HepG2 (cell line): ENCODE data around the gene DAAM2. TPM values are rescaled to one million over a fixed set of nuclear protein-coding genes. Genes with fewer than 3 reads are reported as not detected.

ENCODE experiments used
- ATF7 ChIP-seq, 2 experiments: fragments of 450-650 bp in 1 of 2; sonication (generic) in 1 of 2; formaldehyde crosslinking in 1 of 2; IDR thresholded peaks; 2 replicates each; pipeline versions ENCODE4 v1.4.0 to v1.6.1; 2016 to 2020; ENCODE audit warnings: antibody characterized with exemption in 1 of 2, mild to moderate bottlenecking in 1 of 2, missing genetic modification reagents in 1 of 2
- MEF2D ChIP-seq: sonication (generic); formaldehyde crosslinking; IDR thresholded peaks from 2 replicates; pipeline ENCODE4 v1.5.1; 2020; ENCODE audit warnings: mild to moderate bottlenecking, missing genetic modification reagents
- NR3C1 ChIP-seq: sonication (generic); formaldehyde crosslinking; IDR thresholded peaks from 2 replicates; pipeline ENCODE4 v1.4.0; 2020; ENCODE audit warnings: missing genetic modification reagents
- SSRP1 ChIP-seq: IDR thresholded peaks from 2 replicates; pipeline ENCODE4 v1.6.1; 2016; ENCODE audit warnings: control low read depth
- TIGD3 ChIP-seq: sonication (generic); formaldehyde crosslinking; IDR thresholded peaks from 2 replicates; pipeline ENCODE4 v1.5.1; 2020; ENCODE audit warnings: mild to moderate bottlenecking, missing genetic modification reagents, borderline replicate concordance
- ZBTB25 ChIP-seq: IDR thresholded peaks from 2 replicates; pipeline ENCODE4 v1.6.1; 2018; ENCODE audit warnings: missing genetic modification reagents
- ZFP36L2 ChIP-seq: sonication (generic); formaldehyde crosslinking; IDR thresholded peaks from 2 replicates; pipeline ENCODE4 v1.4.0; 2020; ENCODE audit warnings: missing genetic modification reagents
- ZNF280B ChIP-seq: sonication (generic); formaldehyde crosslinking; IDR thresholded peaks from 2 replicates; pipeline ENCODE4 v1.5.0; 2020; ENCODE audit warnings: missing genetic modification reagents, mild to moderate bottlenecking, borderline replicate concordance
- ZNF513 ChIP-seq: sonication (generic); formaldehyde crosslinking; conservative IDR thresholded peaks from 2 replicates; pipeline ENCODE4 v1.5.0; 2020; ENCODE audit warnings: missing genetic modification reagents
- ZNF530 ChIP-seq: sonication (generic); formaldehyde crosslinking; IDR thresholded peaks from 2 replicates; pipeline ENCODE4 v1.5.0; 2020; ENCODE audit warnings: low read depth, mild to moderate bottlenecking, missing genetic modification reagents
- ZNF570 ChIP-seq: sonication (generic); formaldehyde crosslinking; IDR thresholded peaks from 2 replicates; pipeline ENCODE4 v1.4.0; 2020; ENCODE audit warnings: mild to moderate bottlenecking, missing genetic modification reagents, borderline replicate concordance
- polyA plus RNA-seq, 8 experiments: library from polyadenylated mRNA; depleted of rRNA in 3 of 8; stranded (reverse) in 7 of 8; unstranded in 1 of 8; fragments of >200 nt; fragmentation: Illumina TruSeq in 4 of 8; extraction: Trizol in 4 of 8; gene quantifications; 2 replicates each; pipeline versions ENCODE4 v1.2.1 to v1.2.3, GENCODE V29; 2011 to 2016; ENCODE audit warnings: low read depth in 4 of 8, missing spikeins in 1 of 8, mixed read lengths in 1 of 8; ENCODE audit not compliant: insufficient read depth in 1 of 8
- total RNA-seq, 5 experiments: library from RNA; depleted of rRNA; stranded (reverse); fragments of >200 nt; fragmentation: Illumina TruSeq; extraction: Trizol; gene quantifications; 2 replicates each; pipeline ENCODE4 v1.2.3, GENCODE V29; 2016; ENCODE audit warnings: low read depth in 1 of 5

DAAM2 gene
- total and polyA plus RNA-seq, 2 of the 13 experiments (the other 11 are each of a cell fraction or from before 2014, with no cell fraction given), result 0.01 TPM; not detected in 1

GRCh38 chr6:39917981-39918380 is 125.8 kb downstream of the DAAM2 start (continued):
- no peak for TF ChIP-seq ZNF280B (CRISPR knock-in tag)
- TF ChIP-seq ZNF570 (CRISPR knock-in tag), result no peak
- no peak for TF ChIP-seq ZBTB25 (CRISPR knock-in tag)
- no peak for TF ChIP-seq TIGD3 (CRISPR knock-in tag)
- TF ChIP-seq ZFP36L2 (CRISPR knock-in tag), result no peak
- TF ChIP-seq NR3C1 (CRISPR knock-in tag), result no peak
- TF ChIP-seq MEF2D (CRISPR knock-in tag), result no peak
- TF ChIP-seq ATF7 (IDR thresholded peaks at IDR 0.05), result no peak
- TF ChIP-seq ATF7 (CRISPR knock-in tag; IDR thresholded peaks at IDR 0.05), result no peak
- no peak for TF ChIP-seq ZNF530 (CRISPR knock-in tag)
- TF ChIP-seq SSRP1 (CRISPR knock-in tag), result no peak
- TF ChIP-seq ZNF513 (CRISPR knock-in tag), result no peak
